Tibial nerve (tissue), 4 donors: ENCODE results near the gene UPF3B.

Experiments
- CTCF ChIP-seq, 5 experiments: fragments of 200-600 bp in 3 of 5; fragments of 450-650 bp in 2 of 5; sonication (generic) in 3 of 5; IDR thresholded peaks; one replicate each; pipeline ENCODE4 v1.5.1; 2016 to 2019; ENCODE audit warnings: antibody characterized with exemption in 5 of 5, mild to moderate bottlenecking in 3 of 5, moderate library complexity in 2 of 5
- EP300 ChIP-seq, 2 donors: sonication (generic); formaldehyde crosslinking; IDR thresholded peaks; one replicate each; pipeline ENCODE4 v1.6.1; 2017; ENCODE audit warnings: antibody characterized with exemption in 2 of 2, mild to moderate bottlenecking in 1 of 2
- POLR2A ChIP-seq, 2 donors: fragments of 450-650 bp; IDR thresholded peaks; one replicate each; pipeline ENCODE4 v1.6.1; 2017; ENCODE audit warnings: antibody characterized with exemption in 2 of 2, mild to moderate bottlenecking in 2 of 2, moderate library complexity in 2 of 2

DNA sequence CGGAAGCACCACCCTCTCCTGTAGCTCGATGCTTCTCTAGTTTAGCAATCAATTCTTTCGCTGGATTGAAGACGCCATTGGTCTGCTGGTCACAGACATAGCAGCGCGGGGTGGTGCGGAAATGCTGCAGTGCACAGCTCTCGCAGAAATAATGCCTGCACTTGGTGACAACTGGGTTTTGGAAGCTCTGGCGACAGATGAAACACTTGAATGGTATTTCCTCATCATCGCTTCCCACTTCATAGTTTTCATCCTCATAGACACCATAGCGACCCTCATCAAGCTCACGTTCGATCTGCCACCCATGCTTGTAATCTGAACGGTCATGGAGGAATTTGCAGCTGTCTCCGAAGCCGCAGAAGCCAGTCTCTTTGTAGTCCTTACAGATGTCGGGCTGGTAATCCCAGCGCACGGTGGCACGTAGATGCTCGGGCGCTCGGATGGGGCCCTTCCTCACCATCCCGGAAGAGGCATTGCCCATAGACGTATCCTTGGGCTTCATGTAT, 17.9 kb upstream of the UPF3B start:
- TF ChIP-seq EP300 (IDR thresholded peaks at IDR 0.05) (no peak), CTCF (IDR thresholded peaks at IDR 0.05) (no peak), POLR2A (IDR thresholded peaks at IDR 0.05) (no peak)
